HL-60 (cell line): ENCODE data around the gene LRIG2.

Experiments
- DNase-seq, 2 experiments: peaks; one replicate each; pipeline ENCODE4 v3.0.0-alpha.2; 2010 to 2020; ENCODE audit warnings: low read depth in 1 of 2, low spot score in 1 of 2
- H3K27ac ChIP-seq: fragments of 250-450 bp; sonication (Bioruptor Pico); replicated peaks from 2 replicates; pipeline ENCODE4 v1.5.1; 2020; ENCODE audit warnings: mild to moderate bottlenecking, moderate library complexity
- H3K27me3 ChIP-seq: fragments of 250-450 bp; sonication (Bioruptor Pico); 2 replicates; pipeline ENCODE4 v1.5.1; 2021; ENCODE audit warnings: mild to moderate bottlenecking, moderate library complexity; ENCODE audit not compliant: insufficient read depth, poor library complexity, severe bottlenecking
- H3K4me3 ChIP-seq: replicated peaks from 2 replicates; pipeline ENCODE4 v1.5.1; 2011; ENCODE audit warnings: mild to moderate bottlenecking, control low read depth, low read length; ENCODE audit not compliant: insufficient read depth
- CTCF ChIP-seq: IDR thresholded peaks from one replicate; pipeline ENCODE4 v1.5.1; 2011; ENCODE audit warnings: low read length, control low read depth, inconsistent platforms; ENCODE audit not compliant: insufficient read depth
- GABPA ChIP-seq: IDR thresholded peaks from 2 replicates; pipeline ENCODE4 v1.6.1; 2012; ENCODE audit warnings: low read depth
- POLR2AphosphoS5 ChIP-seq: IDR thresholded peaks from 2 replicates; pipeline ENCODE4 v1.6.1; 2012; ENCODE audit warnings: low read depth
- REST ChIP-seq: IDR thresholded peaks from 2 replicates; pipeline ENCODE4 v1.6.1; 2012; ENCODE audit warnings: low read depth; ENCODE audit not compliant: insufficient replicate concordance
- SPI1 ChIP-seq: IDR thresholded peaks from 2 replicates; pipeline ENCODE4 v1.6.1; 2012; ENCODE audit warnings: low read depth, mild to moderate bottlenecking, borderline replicate concordance

LRIG2 gene

GRCh38 chr1:113046569-113046968 is 26.4 kb upstream of the LRIG2 start:
- Histone ChIP-seq H3K4me3 (no peak overlapping the region), H3K27me3 (no peaks in the 10 kb centered on the region), H3K27ac (no peak overlapping the region)
- TF ChIP-seq POLR2AphosphoS5, result no peak
- TF ChIP-seq SPI1, result no peak; the same call in 1 of the 2 replicates
- TF ChIP-seq GABPA, result no peak
- no peak for TF ChIP-seq REST
- no peak for TF ChIP-seq CTCF
- DNase-seq, result peak; percentile 57 to 73

GRCh38 chr1:113048064-113048463 is 24.9 kb upstream of the LRIG2 start:
- DNase-seq, result no peak
- Histone ChIP-seq H3K27ac (no peak overlapping the region), H3K4me3 (no peak overlapping the region), H3K27me3 (no peaks in the 10 kb centered on the region)
- no peak for TF ChIP-seq POLR2AphosphoS5
- TF ChIP-seq SPI1, result no peak
- TF ChIP-seq GABPA, result no peak
- TF ChIP-seq CTCF, result no peak
- no peak for TF ChIP-seq REST

- DNase-seq, result no peak
- Histone ChIP-seq H3K27ac (no peak overlapping the region), H3K27me3 (no peaks in the 10 kb centered on the region), H3K4me3 (no peak overlapping the region)
- TF ChIP-seq CTCF, result no peak
- no peak for TF ChIP-seq REST
- TF ChIP-seq SPI1, result no peak
- TF ChIP-seq GABPA, result no peak
- TF ChIP-seq POLR2AphosphoS5, result no peak
These were observed 19.5 kb upstream of the LRIG2 start for GRCh38 chr1:113053344-113054126.
